B cell (primary cell): Measurements from ENCODE around the gene KCNN1. TPM values are rescaled to one million over a fixed set of nuclear protein-coding genes. Genes with fewer than 3 reads are reported as not detected.

ENCODE experiments used
- ATAC-seq: fragments of 200-7000 bp; cut with Tn5 transposase; one replicate; pipeline ENCODE4 v1.10.0; 2021; ENCODE audit warnings: low read depth, mild to moderate bottlenecking, moderate number of reproducible peaks, moderate library complexity
- CTCF ChIA-PET: fragments of 350-600 bp; sonication (Branson Sonifier 250); formaldehyde crosslinking; loops from one replicate; lab custom pipeline; 2021; ENCODE audit warnings: antibody characterized with exemption, inconsistent platforms; lab: Charles Lee
- POLR2A ChIA-PET: fragments of 350-600 bp; sonication (Branson Sonifier 250); formaldehyde crosslinking; loops from one replicate; lab custom pipeline; 2021; ENCODE audit warnings: antibody characterized with exemption; lab: Charles Lee
- DNase-seq: peaks from one replicate; pipeline ENCODE4 v3.0.0; 2013
- H2AFZ ChIP-seq: 2 replicates; pipeline ENCODE4 v1.6.1; 2012; ENCODE audit warnings: mild to moderate bottlenecking, low read depth, low read length; ENCODE audit not compliant: insufficient read depth, poor library complexity, severe bottlenecking
- H3K27ac ChIP-seq, 2 donors: 1 replicate in 1 of 2; 2 replicates in 1 of 2; pipeline ENCODE4 v1.5.1; 2012 to 2013; ENCODE audit warnings: low read length in 2 of 2, mild to moderate bottlenecking in 2 of 2, moderate library complexity in 1 of 2
- H3K27me3 ChIP-seq, 4 experiments: fragments of 200-600 bp in 1 of 4; sonication (generic) in 1 of 4; replicated peaks in 1 of 4; 1 replicate in 2 of 4; 2 replicates in 2 of 4; pipeline versions ENCODE4 v1.6.1 to v1.7.0; 2013 to 2016; ENCODE audit warnings: low read length in 3 of 4, mild to moderate bottlenecking in 2 of 4, mixed read lengths in 1 of 4, moderate library complexity in 1 of 4; ENCODE audit not compliant: insufficient read depth in 4 of 4, control insufficient read depth in 3 of 4; ENCODE audit errors: control extremely low read depth in 1 of 4
- H3K36me3 ChIP-seq, 2 experiments: replicated peaks in 1 of 2; 1 replicate in 1 of 2; 2 replicates in 1 of 2; pipeline versions ENCODE4 v1.6.1 to v1.7.1; 2013; ENCODE audit warnings: low read length in 1 of 2; ENCODE audit not compliant: insufficient read depth in 2 of 2, control insufficient read depth in 1 of 2; ENCODE audit errors: control extremely low read depth in 1 of 2, extremely low read depth in 1 of 2
- H3K4me1 ChIP-seq, 2 donors: fragments of 200-600 bp in 1 of 2; sonication (generic) in 1 of 2; 1 replicate in 1 of 2; 2 replicates in 1 of 2; pipeline versions ENCODE4 v1.5.1 to v1.6.1; 2013 to 2017; ENCODE audit warnings: low read length in 2 of 2; ENCODE audit not compliant: control insufficient read depth in 2 of 2, insufficient read depth in 2 of 2
- H3K4me2 ChIP-seq: replicated peaks from 2 replicates; pipeline ENCODE3; 2012; ENCODE audit warnings: mild to moderate bottlenecking, low read depth, low read length; ENCODE audit not compliant: poor library complexity, severe bottlenecking
- H3K4me3 ChIP-seq, 5 experiments: fragments of 200-600 bp in 1 of 5; sonication (generic) in 1 of 5; 1 replicate in 3 of 5; 2 replicates in 2 of 5; pipeline versions ENCODE4 v1.5.1 to v1.7.0; 2011 to 2016; ENCODE audit warnings: low read length in 4 of 5, mild to moderate bottlenecking in 4 of 5, low read depth in 2 of 5, control low read depth in 1 of 5, moderate library complexity in 1 of 5; ENCODE audit not compliant: insufficient read depth in 1 of 5; ENCODE audit errors: control extremely low read depth in 1 of 5, extremely low read depth in 1 of 5
- H3K79me2 ChIP-seq: fragments of 200-600 bp; sonication (generic); one replicate; pipeline ENCODE4 v1.6.0; 2016; ENCODE audit warnings: low read length; ENCODE audit not compliant: control insufficient read depth, insufficient read depth
- H3K9ac ChIP-seq: fragments of 200-600 bp; sonication (generic); 2 replicates; pipeline ENCODE4 v1.6.1; 2017; ENCODE audit warnings: mild to moderate bottlenecking, low read length, moderate library complexity
- H3K9me3 ChIP-seq, 3 donors: one replicate each; pipeline versions ENCODE4 v1.6.1 to v1.7.1; 2013; ENCODE audit warnings: low read length in 2 of 3; ENCODE audit not compliant: control insufficient read depth in 2 of 3, insufficient read depth in 1 of 3; ENCODE audit errors: control extremely low read depth in 1 of 3
- H4K20me1 ChIP-seq: 2 replicates; pipeline ENCODE4 v1.6.0; 2012; ENCODE audit warnings: mild to moderate bottlenecking, low read length; ENCODE audit not compliant: insufficient read depth, control insufficient read depth, poor library complexity, severe bottlenecking
- H3K27ac Mint-ChIP-seq: one replicate; pipeline ENCODE4 v1.8.0; 2021; ENCODE audit warnings: mixed read lengths
- H3K27me3 Mint-ChIP-seq: one replicate; pipeline ENCODE4 v1.8.0; 2021; ENCODE audit warnings: mixed read lengths
- H3K4me1 Mint-ChIP-seq: one replicate; pipeline ENCODE4 v1.8.0; 2021; ENCODE audit warnings: mixed read lengths
- H3K4me3 Mint-ChIP-seq: one replicate; pipeline ENCODE4 v1.8.0; 2021; ENCODE audit warnings: mixed read lengths
- H3K9me3 Mint-ChIP-seq: one replicate; pipeline ENCODE4 v1.8.0; 2022; ENCODE audit warnings: mixed read lengths; ENCODE audit not compliant: insufficient read depth
- CTCF ChIP-seq: fragments of 200-600 bp; IDR thresholded peaks from one replicate; pipeline ENCODE4 v1.8.0; 2022; ENCODE audit warnings: antibody characterized with exemption, mild to moderate bottlenecking
- EZH2 ChIP-seq: IDR thresholded peaks from 2 replicates; pipeline ENCODE4 v1.6.1; 2012; ENCODE audit warnings: borderline replicate concordance, low read depth, mild to moderate bottlenecking, moderate library complexity, low read length; ENCODE audit not compliant: insufficient read depth, poor library complexity, severe bottlenecking
- WGBS: methylation state at CpG from one replicate; pipeline ENCODE4 v1.1.5; 2013; ENCODE audit warnings: missing lambda C conversion rate; ENCODE audit not compliant: insufficient coverage; 5-methylcytosine and 5-hydroxymethylcytosine counted together
- intact Hi-C: fragments of 100-400 bp; cut with micrococcal nuclease; formaldehyde crosslinking; loops from one replicate; pipeline ENCODE4 v1.10.0; 2022
- polyA plus RNA-seq: library from polyadenylated mRNA; depleted of rRNA; stranded (reverse); fragments of >200 nt; gene quantifications from 2 replicates; pipeline ENCODE4 v1.2.3, GENCODE V29; 2012
- total RNA-seq, 2 donors: library from RNA; stranded (reverse); fragments of 120-200 nt in 1 of 2; gene quantifications; 1 replicate in 1 of 2; 2 replicates in 1 of 2; pipeline versions ENCODE4 v1.2.3 to v1.2.4, GENCODE V29; 2013 to 2022

The KCNN1 gene
- total and polyA plus RNA-seq, 2 donors (not counting 1 experiment from before 2014, with no cell fraction given) = 0.04 TPM; not detected in 1

GRCh38 chr19:17988161-17988560, 21.3 kb downstream of the KCNN1 start:
- Histone ChIP-seq H3K36me3 (no peaks in the 10 kb centered on the region), H3K4me1 (no peaks in the 10 kb centered on the region), H3K9ac (no peak overlapping the region), H3K9me3 (no peaks in the 10 kb centered on the region), H3K4me3 (no peak overlapping the region), H3K27ac (no peak overlapping the region), H2AFZ (no peak overlapping the region), H3K27me3 (peaks cover 0 to 7% (median 0%) of the 10 kb centered on the region in 4 experiments), H3K4me2 (no peak overlapping the region), H4K20me1 (no peaks in the 10 kb centered on the region), H3K79me2 (no peaks in the 10 kb centered on the region)
- TF ChIP-seq EZH2 (no peak), CTCF (no peak)
- intact Hi-C loops = no loop called here
- ATAC-seq (no peak), DNase-seq (no peak)
- peaks cover 10% of the 10 kb centered on the region for H3K27me3 Mint-ChIP-seq
- no peaks in the 10 kb centered on the region for H3K9me3 Mint-ChIP-seq
- ChIA-PET POLR2A (interaction anchor here (0.7 kb wide), 1 partner anchor 342 kb away, joined by 4 read pairs; no protein-coding TSS in a partner anchor), CTCF (interaction anchor here (0.9 to 1.9 kb wide), 4 partner anchors 8 to 188 kb away, joined by 3 to 9 read pairs (median 4); partner anchors contain the start of gene RPL18A)
- H3K27ac Mint-ChIP-seq = no peak overlapping the region
- WGBS = 94% methylated on average over 12 of the region's 13 CpGs
- H3K4me3 Mint-ChIP-seq = no peak overlapping the region
- no peaks in the 10 kb centered on the region for H3K4me1 Mint-ChIP-seq

- no peak for DNase-seq
- Histone ChIP-seq H3K79me2 (no peaks in the 10 kb centered on the region), H3K27me3 (peaks cover 0 to 7% (median 0%) of the 10 kb centered on the region in 4 experiments), H4K20me1 (no peaks in the 10 kb centered on the region), H3K9ac (no peak overlapping the region), H3K36me3 (no peaks in the 10 kb centered on the region), H3K27ac (no peak overlapping the region), H2AFZ (no peak overlapping the region), H3K4me3 (no peak overlapping the region), H3K4me2 (no peak overlapping the region), H3K4me1 (no peaks in the 10 kb centered on the region), H3K9me3 (no peaks in the 10 kb centered on the region)
- Mint-ChIP-seq H3K27me3 (peaks cover 10% of the 10 kb centered on the region), H3K9me3 (no peaks in the 10 kb centered on the region), H3K27ac (no peak overlapping the region), H3K4me1 (no peaks in the 10 kb centered on the region), H3K4me3 (no peak overlapping the region)
- ChIA-PET POLR2A (interaction anchor here (0.6 kb wide), 1 partner anchor 34 kb away, joined by 4 read pairs; no protein-coding TSS in a partner anchor), CTCF (interaction anchor here (1.4 kb wide), 1 partner anchor 130 kb away, joined by 3 read pairs; the partner anchor contains the start of gene RPL18A)
- no peak for ATAC-seq
- 97% methylated on average over 15 of the region's 16 CpGs for WGBS
- intact Hi-C loops = no loop called here
- TF ChIP-seq EZH2 = no peak
These were observed 22.7 kb downstream of the KCNN1 start for GRCh38 chr19:17989425-17990094.
